ENCODE data around the gene ELMO1.

The ELMO1 gene

DNA sequence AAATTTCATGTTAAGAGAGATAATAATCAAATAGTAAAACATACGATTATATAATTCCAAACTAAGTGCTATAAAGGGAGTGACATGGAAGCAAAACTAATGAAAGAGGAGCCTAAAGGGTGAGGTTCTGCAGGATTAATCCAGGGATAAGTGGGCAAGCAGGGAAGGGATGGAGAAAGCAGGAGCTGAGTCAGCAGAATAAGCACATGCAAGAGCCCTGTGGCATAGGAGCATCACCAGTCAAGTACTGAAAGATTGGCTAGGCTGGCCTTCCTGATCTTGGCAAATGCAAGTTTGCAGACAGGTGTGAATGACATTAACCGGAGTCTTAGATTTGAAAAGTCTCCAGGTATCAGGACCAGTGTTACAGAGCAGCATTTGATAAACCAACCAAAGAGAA lies 336.4 kb downstream of the ELMO1 start:
- DNase-seq = no peak

DNA sequence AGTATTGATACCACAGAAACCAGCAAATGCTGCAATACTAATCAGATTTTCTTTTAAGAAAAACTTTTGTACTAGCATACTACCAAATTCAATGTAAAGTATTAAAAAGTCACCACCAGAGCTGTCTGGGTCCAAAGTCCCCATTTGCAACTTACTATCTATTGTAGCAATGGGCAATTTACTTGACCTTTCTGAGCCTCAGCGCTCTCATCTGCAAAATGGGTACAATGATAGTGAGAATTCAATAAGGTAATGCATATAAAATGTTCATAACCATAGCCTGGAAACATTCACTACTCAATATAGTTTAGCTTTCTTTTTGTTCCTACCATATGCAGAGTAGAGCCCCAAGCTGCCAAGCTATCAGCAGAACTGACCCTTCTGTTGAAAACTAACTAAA lies 337.2 kb downstream of the ELMO1 start:
- no peak for DNase-seq

DNA sequence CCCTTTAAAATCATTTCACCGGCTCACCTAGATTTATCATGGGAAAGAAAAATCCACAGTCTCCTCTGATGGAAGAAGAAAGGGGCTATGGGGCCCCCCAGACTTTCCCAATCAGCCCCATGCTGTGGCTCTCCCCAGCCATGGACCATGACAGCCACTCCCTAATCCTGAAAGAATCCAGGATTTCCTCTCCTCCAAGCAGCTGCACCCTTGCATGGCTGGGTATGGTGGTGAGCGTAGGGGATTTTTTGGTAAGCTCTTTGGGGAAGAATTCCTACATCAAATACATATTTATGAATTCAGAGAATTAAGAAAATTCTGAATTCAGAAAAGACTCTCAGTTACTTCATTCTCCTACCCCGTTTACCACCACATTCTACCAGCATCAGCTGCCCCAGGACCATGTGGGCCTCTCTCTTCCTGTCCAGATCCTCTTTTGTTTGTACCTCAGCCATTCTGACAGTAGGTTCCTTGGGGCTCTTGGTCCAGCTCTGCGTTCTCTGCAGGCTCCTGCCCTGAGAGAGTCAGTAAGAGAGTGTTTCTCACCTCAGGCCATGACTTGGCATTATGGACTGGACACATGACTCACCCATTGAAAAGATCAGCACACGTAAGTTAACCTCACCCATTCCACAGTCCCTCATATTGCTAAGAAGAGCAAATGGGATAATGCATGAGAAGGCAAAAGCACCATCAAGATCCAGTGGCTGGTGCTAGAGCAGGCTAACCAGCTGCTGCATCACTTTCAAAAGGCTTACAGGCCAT lies 337.8 kb downstream of the ELMO1 start:
- DNase-seq = no peak

DNA sequence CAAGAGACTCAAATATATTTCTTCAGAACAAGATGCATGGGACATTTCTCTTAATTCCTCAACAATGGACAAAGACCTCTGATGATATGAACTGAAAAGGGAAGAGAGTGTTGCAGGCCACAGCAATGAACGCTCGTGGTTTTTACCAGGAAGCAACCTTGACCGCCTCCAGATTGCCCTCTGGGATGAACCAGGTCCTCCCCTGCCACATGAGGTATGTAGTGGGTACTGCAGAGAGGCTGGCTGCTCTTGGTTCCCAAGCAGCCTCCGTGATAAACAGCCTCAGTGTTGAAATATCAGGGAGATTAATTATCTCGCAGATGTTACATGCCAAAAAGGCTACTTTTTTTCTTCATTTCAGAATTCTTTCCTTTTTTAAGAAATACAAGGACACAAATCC lies 338.8 kb downstream of the ELMO1 start:
- DNase-seq = no peak

DNA sequence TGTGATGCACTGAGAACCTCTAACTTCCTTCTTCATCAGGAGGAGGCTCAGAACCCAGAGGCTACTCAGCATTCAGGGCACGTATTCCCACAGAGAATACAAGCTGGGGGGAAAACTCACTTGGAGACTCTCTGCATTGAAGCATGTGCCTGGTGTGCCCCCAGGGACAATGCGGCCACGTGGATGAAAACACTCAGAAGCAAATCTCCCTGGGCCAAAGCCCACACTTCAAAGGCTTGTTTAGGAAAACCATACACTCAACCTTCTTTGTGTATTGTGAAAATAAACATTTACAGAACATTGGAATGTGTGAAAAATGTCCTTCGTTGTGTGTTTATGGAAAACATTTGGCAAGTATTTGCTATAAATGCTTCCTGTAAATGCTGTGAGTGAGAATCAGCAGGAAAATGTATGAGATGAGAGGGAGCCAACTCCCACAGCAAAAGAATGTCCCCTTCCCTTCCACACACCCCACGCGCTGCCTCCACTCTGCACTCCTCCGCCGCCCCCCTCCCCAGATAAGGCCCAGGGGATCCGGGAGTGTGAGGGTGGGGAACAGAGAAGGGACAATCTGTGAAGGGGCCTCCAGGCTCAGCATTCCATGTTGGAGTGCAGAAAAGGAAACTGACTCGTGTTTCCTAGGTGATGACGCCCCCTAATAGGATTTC lies 339.5 kb downstream of the ELMO1 start:
- DNase-seq = no peak

DNA sequence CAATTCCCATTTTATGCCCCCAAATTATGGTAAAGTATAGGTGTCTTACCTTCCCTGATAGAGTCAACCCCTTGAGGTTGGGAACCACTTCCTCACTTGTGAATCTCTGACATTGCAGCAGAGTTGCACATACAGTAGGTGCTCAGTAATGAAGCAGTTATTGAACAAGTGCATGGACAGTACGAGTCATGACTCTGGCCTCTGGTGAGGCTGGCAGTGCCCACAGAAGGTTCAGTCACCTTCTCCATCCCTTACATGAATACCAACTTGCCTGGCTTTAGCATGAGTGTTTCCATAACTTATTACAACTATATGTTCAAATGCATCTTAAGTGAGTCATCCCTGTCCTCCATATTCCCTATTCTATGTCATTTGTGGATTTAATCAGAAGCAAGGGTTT lies 340.0 kb downstream of the ELMO1 start:
- no peak for DNase-seq

DNA sequence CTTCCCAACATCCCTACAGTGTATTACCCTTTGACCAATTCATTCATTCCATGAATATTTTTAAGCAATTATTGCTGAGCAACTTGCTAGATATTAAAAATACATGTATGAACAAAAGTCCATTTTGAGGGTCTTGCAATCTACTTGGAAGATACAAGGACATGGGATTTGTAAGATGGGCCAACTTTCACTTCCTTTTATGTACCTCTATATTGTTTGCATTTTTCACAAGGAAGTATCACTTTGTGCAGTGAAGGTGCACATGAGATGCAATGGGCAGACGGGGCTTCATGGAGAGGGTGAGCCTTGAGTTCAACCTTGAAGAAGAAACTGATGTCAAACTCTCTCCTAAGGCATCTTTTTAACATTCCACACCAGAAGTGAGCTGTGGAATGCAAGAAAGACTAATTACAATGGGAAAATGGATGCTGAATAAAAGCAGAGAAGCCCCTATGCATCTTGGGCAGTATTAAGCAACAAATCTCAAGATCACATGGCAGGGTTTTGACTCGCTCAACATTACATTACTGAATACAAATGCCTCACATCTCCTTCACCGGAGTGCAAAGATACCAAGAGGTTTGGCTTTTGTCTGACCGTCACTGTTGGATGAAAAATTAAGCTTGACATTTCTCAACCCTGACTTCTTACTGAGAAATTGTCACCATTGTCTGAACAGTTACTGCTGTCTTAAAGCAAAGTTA lies 341.5 kb downstream of the ELMO1 start:
- no peak for DNase-seq

DNA sequence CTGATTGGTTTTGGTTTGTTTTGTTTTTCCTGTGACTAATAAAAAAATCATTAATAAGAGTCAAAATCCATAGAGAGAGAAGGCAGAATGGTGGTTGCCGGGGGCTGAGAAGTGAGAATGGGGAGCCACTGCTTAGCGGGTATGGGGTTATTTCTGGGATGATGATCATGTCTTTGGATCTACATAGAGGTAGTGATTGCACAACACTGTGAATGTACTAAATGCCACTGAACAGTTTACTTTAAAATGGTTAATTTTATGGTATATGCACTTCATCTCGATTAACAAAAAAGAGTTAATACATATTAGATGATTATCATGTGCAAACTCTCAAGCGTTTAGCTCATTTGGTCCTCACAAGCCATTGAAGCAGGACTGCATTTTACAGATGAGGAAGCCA lies 342.9 kb downstream of the ELMO1 start:
- DNase-seq = no peak

DNA sequence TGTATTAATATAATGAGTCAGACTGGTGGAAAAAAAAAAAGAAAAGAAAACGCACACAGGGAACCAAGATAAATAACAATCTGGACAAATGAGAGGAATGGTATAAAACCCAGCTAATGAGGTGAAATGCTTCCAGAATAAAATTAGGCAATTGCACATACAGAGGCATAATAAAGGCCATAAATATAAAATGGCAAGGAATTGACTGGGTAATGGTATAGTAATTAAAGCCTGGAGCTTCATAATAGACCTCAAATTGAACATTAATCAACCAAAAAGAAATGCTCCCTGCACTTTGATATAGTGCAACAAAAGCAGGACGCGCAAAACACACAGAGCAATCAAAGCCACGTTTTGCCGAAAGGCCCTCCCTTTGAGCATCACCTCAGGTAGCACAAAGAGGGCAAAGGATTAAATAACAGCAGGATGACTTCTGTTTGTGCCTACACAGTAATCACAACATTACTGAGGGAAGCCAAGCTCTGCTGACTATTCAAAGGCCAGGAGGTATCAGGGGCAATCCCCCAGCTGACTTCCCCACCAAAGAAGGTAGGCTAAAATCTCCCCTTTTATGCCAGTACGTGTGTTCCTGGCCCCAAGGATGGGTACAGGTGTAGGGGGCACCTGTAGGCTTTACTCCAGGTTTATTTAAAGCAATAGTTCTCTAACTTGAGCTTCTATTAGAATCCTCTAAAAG lies 343.7 kb downstream of the ELMO1 start:
- DNase-seq = no peak

DNA sequence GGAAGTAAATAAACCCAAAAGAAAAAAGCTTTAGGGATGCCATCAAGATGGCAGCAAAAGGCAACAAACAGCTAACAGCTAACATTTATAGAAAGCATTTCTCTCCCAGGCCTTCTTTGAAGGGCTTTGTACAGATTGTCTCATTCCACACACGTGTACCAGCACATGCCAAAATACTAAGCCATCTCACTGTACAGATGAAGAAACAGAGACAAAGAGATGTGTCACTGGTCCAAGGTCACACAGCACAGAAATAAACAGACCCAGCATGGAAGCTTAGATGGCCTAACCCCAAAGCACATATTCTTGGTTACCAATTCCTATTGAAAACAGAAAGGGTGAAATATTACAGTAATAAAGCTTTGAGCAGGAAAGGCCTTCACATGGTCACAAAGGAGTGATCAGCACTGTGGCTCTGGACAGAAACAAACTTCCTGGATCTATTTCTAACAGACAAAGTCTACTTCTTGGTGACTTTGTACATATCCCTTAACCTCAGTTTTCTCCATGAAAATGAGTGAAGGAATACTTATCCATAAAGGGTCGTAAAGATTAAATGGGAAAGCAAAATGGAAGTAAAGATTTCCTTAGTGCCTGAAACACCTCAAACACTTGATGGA lies 346.0 kb downstream of the ELMO1 start:
- no peak for DNase-seq

DNA sequence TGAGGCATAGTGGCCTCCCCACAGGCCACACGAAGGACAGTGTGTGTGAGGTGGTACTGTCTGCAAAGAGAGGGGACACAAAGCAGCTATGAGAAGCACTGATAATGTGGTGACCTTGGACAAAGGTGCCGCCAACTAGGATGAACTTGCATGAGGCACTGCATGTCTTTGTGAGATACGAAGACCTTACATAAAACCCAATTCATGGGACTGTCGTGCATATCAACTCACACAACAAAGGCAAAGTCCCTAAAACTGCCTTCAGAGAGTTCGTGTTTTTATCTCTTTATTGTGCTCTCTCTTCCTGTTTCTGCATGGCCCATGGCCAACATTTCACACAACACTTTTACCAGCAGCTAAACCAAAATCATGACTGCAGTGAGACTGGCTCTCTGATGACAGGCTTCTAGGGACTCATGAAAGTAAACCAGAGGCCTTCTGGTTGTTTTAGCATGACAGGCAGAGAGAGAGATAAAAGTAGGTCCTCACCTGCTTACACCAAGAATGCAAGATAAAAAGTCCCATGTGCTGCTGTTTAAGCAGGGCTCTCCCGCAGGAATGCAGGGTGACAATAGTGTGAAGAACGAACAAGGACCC lies 347.8 kb downstream of the ELMO1 start:
- no peak for DNase-seq

DNA sequence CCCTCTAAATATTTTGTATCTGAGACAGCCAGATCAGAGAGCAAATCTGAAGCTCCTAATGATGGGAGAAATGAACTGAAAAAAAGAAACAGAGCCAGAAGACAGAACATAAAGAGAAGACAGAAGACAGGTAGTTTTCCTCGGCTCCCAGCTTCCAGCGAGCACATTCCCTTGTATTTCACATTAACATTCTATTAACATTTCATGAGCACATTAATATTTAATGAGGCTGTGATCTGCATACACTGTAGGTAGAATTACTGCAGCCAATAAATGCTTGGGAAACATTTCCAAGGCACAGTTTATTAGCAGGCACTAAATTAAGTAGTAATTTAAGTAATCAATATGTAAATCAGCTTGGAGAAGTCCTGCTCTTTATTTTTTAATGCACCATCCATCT lies 349.9 kb downstream of the ELMO1 start:
- DNase-seq = no peak

DNA sequence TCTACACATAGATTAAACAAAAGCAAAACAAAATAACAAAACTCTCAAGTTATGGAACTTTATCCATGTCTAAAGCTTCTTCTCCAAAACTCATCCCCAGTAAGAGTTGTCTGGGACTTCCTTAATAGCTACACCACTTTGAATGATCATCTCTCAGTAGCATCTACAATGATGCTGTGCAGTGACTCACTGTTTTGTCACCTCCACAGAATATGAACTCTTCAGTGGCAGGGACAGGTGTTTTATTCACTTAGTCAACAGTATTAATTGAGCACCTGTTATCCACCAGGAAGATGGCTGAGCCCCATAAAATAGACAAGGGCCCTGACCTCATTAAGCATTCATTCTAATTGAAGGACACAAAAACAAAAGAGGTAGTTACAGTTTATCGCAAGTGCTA lies 350.7 kb downstream of the ELMO1 start:
- DNase-seq = no peak

DNA sequence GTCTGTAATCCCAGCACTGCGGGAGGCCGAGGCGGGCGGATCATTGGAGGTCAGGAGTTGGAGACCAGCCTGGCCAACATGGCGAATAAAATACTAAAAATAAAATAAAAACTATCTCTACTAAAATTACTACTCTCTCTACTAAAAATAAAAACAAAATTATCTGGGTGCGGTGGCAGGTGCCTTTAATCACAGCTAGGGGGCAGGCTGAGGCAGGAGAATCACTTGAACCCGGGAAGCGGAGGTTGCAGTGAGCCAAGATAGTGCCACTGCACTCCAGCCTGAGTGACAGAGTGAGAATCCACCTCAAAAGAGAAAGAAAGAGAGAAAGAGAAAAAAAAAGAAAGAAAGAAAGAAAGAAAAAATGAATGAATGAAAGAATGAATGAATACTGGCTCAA lies 351.4 kb downstream of the ELMO1 start:
- DNase-seq = no peak

DNA sequence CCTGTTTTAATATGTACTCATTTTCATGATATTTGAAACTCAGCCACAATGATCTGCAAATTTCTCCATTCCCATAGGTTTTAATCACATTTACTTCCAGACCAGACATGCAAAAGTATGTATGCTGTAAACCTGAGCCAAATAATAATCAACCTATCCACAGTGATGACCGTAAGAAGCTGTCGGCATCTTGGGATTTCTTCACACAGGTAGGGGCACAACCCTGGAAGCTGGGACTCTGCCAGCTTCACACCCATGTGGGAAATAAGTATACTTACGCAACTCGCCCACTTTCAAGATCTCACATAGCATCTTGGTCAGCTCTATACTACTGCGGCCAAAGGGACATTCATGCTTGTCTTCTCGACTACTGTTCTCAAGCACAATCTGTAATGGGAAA lies 352.3 kb downstream of the ELMO1 start:
- no peak for DNase-seq

DNA sequence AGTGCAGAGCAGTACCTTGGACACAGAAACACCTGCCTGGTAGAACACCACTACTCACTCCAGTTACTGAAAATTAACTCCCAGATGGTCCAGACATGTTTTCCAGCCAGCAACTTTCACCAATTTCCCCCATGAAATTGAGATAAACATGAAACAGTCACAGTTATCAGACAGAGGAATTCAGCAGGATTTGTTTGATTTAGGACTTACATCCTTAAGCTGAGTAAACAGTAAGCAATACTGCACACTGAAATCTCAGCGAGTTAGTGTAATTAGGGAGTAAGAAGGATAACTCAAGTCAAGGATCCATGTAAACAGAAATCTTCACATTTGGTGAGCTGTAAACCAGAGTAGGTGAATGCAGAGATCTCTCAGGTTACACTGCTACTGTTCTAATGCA lies 353.5 kb downstream of the ELMO1 start:
- DNase-seq = no peak

DNA sequence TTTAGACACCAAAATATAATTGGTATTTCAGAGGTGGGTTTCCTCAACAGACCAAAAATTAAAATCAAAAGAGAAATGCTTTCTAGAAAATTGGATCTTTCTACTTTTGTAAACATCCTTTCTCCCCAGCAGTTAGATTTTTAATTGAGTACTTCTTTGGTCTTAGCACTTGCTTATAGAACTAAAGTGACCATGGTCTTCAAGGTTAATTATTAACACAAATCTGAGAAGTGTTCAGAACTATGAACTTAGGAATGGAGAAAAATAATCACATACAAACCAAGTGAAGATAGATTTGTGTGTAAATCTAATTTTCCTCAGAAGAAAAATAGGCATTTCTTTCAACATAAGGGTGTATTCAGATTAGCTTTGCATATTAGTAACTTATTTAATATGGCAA lies 355.4 kb downstream of the ELMO1 start:
- no peak for DNase-seq

DNA sequence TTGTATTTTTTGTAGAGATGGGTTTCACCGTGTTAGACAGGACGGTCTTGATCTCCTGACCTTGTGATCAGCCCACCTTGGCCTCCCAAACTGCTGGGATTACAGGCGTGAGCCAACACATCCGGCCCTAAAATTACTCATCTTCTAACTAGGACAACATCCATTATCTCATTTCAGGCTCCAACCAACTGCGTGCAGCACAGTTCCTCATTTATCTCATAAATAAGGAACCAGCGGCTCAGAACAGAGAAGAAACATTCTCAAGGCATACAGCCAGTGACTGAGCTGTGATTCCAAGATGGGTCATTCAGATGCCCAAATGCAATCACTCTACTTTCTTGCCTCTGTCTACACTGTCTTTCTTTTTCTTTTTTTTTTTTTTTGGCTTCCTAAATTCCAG lies 356.1 kb downstream of the ELMO1 start:
- DNase-seq = no peak

DNA sequence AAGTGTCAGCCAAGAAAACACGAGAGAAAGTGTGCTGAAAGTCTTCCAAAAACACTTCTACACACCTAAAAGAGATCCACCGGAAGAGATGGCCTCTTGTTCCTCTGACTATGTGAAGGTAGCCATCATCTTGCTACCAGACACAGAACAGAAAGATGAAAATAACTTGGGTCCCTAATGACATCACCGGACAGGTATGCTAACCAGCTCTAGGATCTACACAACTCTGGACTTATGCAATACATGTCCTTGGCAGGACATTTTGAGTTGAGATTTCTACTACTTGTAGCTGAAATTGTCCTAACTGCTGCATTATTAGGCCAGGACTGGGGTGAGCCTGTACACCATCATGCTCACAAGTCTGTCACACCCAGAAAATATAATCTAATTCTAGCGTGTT lies 358.7 kb downstream of the ELMO1 start:
- DNase-seq = no peak

DNA sequence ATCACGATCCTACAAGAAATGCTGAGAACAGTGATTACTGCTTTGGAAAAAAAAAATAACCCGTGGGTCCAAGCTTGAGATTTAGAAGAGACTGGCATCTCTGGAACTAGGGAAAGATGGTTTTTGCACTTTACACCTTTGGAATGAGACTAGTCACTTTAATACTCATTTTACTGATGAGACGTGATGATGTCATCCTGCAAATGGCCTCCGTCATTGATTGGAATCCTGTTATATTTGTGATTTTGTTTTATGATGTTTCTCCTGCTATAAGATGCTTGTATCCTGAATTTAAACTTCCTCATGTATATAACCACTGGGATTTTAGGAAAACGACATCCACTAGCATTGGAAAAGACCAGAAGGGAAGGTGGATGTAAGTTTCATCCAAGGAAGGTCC lies 363.1 kb downstream of the ELMO1 start:
- no peak for DNase-seq

DNA sequence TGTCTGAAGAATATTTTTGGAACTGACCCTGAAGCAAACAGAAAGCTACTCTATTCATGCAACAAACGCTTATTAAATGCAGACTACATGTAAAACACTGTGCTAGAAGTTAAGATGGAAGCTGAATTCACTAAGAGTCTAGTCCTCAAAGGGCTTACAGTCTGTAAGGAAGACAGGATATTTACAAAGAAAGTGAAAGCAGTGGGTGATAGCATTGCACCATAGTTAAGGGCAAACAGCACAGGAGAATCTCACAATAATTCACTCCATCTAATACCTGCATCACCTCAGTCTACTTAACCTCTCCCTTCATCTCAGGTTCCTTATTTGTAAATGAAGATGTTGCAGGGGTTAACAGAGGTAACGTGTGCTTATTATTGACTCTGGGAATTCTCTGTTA lies 364.4 kb downstream of the ELMO1 start:
- DNase-seq = no peak

DNA sequence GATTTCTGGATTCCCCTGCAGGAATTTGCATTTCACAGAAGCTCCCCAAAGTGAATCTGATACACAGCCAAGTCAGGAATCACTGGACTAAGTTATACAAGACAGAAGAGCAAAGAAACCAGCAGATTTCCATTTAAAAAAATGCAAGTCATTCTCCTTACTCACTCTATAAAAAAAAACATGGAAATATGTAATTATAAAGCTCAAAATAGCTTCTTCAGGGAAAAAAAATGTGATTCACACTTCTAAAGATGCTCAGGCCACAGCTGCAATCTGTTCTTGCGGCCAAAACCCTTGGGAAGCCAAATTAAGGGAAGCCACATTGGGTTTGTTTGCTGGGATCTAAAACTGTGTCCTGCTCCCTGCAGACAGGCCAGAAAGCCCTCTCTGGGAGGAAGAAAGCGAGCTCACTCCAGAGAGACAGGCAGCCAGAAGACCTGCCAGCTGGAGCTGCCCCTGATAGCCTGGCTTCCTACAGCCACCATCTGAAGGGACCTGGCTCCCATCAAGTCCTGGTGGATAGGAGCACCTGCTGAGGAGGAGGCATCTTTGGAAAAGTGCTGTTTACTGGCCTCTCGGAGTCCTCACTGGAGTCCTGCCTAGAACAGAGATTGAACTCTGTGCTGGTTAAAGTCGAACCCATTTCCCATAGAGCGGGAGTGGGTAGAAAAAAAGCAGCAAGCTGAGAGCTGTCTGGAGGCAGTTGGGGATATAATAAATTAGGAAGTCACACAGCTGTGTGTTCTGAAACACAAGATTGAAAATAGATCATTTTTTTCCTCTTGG lies 365.2 kb downstream of the ELMO1 start:
- no peak for DNase-seq

Measured in activated effector memory CD4-positive, alpha-beta T cell treated with anti-CD3 and anti-CD28 coated beads, Interleukin-2, amount 50 U/mL, for 16 hours (primary cell).